ENCODE results near the gene LMBR1.
"Not testable (repeated sequence)": the region's sequence is repeated elsewhere in the genome, so short reads cannot be mapped to it uniquely, and the experiment has no call there.

The LMBR1 gene

DNA sequence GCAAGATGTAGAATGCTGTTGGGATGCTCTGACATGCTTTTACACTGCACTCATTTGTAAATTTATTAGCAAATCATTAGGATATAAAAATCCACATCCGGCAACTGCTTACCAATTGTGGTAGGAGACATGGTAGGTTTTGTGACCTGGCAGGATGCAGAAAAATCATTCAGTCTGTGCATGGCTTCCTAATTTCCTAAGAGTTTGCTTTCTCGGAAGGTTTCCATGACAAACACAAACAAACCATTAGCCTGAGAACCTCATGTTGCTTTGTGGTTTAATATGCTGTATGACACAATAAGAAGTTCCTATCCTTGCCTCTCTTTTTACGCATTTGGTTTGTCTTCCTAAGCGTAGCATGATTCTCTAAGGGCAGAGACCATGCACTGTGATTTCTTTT is 14.7 kb upstream of the LMBR1 start:
- DNase-seq (ENCODE audit: low read depth in 2 of 2, low spot score in 1 of 2): no peak

DNA sequence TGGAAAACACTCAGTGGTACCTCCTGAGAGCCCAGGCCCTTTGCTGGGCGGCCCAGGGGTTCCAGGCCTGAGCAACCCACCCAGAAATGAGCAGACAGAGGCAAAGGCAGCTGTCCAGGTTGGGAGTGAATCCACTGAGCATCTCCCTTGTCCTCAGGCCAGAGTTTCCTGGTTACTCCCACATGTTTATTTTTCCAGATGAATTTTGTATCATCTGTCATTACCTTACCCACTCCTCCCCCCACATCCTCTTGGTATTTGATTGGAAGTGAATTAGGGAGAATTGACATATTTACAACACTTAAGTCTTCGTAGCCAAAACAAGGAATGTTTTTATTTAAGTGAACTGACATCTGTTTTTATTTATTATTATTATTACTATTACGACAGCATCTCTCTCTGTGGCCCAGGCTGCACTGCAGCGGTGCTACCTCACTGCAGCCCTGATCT is 13.2 kb upstream of the LMBR1 start:
- DNase-seq (ENCODE audit: low read depth in 2 of 2, low spot score in 1 of 2): no peak

DNA sequence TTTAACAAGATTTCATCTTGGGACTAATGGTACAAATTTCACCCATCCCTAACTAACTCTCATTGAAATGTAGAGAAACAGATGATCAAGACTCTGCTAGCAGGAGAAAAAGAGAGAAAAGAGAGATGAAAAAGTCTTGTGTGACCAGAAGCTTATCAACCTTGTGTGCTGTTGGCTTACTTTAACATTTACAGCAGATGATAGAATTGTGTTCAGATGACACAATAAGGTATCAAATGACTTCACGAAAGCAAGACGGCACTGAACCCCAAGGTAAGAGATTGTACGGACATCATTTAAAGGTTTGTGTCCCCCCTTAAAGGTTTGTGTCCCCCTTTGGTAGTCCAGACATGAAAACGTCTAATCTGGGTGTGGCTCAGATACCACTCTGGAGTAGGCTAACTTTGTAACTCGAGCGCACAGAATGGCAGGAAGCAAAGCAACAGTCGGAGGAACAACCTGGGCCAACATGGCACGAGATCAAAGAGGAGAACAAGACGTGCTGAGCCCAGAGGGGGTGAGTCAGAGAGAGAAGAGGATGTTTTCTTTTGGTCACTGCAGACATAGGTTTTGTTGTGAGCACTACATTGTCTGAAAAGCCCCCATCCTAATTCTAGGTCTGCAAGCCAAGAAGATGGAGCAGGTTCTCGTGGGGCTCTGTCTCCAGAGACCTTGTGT is 10.4 kb upstream of the LMBR1 start:
- no peak for DNase-seq (ENCODE audit: low read depth in 2 of 2, low spot score in 1 of 2)

DNA sequence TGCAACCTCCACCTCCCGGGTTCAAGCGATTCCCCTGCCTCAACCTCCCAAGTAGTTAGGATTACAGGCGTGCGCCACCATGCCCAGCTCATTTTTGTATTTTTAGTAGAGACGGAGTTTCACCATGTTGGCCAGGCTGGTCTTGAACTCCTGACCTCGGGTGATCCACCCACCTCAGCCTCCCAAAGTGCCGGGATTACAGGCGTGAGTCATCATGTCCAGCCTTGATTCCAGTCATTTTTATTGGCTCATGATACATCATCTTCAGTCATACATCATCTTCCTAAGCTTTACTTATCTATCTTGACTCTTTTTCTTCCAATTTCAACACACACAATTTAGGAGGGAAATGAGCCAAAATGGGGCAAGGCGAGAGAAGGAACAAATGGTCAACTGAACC is 7.1 kb upstream of the LMBR1 start:
- not testable (repeated sequence) for DNase-seq (ENCODE audit: low read depth in 2 of 2, low spot score in 1 of 2)

DNA sequence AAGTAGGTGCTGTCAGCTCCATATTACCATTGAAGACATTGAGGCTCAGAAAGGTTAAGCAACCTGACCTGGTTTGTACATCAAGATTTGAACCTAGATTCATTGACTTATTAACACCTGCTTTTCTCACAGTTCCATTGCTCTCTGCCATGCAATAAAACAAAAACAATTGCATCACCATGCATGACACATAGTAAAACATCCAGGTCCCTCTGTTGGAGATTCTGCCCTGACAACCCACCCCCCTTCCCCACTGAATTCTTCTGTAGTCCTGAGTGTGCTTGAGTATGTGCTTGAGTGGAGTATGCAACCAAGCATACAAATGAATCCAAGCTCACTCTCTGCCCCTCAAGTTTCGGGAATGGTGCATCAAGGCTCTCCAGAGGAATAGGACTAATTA is 6.0 kb upstream of the LMBR1 start:
- DNase-seq (ENCODE audit: low read depth in 2 of 2, low spot score in 1 of 2): no peak

DNA sequence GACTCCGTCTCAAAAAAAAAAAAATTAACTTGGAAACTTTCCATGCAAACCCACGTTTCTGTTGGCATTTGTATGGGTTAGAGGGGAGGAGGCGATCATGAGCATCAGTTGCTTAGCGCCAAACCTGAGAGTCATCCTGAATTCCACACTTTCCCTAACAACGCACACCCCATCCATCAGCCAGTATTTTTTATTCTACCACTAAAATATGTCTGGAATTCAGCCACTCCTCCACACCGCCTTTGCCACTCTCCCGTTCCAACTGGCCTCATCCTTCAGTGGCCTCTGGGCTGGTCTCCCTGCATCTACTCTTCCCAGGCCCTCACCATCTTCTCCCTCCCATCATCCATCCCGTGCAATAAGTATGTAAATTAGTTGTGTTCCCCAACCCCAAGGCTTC is 4.7 kb upstream of the LMBR1 start:
- DNase-seq (ENCODE audit: low read depth in 2 of 2, low spot score in 1 of 2): no peak

DNA sequence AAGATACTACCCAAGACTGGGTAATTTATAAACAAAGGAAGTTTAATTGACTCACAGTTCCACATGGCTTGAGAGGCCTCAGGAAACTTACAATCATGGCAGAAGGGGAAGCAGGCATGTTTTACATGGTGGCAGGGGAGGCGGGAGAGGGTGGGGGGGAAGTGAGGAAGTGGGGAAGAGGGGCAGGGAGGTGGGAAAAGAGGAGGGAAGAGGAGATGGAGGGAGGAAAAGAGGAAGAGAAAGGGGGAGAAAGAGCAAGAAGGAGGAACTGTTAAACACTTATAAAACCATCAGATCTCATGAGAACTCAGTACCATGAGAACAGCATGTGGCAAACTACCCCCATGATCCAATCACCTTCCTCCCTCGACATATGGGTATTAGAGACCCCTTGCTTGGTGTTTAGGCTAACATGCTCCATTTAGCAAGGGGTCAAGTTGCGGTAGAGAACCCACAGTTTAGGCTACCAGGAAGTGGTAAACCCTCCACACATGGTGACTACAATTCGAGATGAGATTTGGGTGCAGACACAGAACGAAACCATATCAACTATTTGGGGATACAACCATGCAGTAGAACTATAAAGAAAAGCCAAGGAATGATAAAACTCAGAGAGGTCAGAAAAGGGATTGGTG is 3.5 kb upstream of the LMBR1 start:
- no peak for DNase-seq (ENCODE audit: low read depth in 2 of 2, low spot score in 1 of 2)

DNA sequence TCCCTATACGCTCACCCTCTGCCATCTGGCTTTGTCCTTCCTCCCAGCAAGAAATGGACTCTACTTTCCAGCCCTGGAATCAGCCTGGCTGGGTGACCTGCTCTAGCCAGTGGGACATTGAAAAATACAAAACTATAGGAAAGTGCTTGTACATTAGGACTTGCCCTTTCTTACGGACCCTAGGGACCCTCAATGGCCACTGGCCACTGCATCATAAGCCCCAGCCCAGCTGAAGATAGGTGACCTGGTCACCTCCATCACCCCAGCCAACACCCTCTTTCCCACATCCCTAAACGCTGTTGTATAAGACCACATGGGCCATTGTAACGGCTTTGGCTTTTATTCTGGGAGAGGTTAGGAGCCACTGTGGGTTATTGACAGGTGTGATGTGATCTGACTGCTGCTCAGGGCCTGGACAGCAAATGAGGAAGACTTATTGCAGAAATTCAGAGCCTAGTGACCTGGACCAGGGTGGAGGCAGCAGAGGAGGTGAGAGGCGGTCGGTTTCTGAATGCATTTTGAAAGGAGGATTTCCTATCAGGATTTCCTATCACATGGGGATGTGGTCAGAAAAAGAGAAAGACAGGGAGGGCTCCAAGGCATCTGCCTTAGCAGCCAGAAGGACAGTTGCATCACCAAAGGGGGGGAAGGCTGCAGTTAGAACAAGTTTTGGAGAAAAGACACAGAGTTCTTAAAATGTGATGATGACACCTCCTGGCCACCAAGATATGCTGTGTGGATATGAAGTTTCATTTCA is 2.2 kb upstream of the LMBR1 start:
- DNase-seq (ENCODE audit: low read depth in 2 of 2, low spot score in 1 of 2): no peak

DNA sequence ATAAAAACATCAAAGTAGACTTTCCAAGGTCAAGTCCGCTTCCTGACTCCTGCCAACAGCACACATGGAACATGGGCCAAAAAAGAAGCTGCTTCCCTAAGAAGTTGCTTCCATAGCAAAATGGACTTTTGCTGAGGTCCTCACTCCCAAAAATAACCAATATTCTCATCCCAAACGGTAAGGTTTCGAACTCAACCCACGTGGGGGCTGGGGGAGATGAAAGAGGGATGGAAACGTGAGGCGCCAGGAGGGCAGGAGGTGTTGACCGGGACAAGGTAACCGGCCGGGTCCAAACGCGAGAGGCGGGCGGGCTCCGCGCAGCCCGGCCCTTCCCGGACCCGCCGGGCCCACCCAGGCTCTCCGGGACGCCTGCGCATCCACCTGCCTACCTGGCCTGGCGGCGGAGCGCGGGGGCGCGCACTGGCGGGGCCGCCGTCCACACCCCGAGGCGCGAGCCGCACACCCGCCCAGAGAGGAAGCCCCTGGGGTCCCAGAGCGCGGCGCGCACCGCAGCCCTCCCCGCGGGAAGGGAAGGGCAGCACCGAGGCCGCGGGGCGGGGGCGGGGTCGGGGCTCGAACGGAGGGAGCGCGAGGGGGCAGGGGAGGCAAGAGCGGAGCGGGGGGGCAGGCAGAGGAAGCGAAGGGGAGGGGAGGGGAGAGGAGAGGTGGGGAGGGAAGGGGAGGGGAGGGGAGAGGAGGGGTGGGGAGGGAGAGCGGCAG is 742 bp downstream of the LMBR1 start:
- DNase-seq (ENCODE audit: low read depth in 2 of 2, low spot score in 1 of 2): peak; percentile 12 to 45

DNA sequence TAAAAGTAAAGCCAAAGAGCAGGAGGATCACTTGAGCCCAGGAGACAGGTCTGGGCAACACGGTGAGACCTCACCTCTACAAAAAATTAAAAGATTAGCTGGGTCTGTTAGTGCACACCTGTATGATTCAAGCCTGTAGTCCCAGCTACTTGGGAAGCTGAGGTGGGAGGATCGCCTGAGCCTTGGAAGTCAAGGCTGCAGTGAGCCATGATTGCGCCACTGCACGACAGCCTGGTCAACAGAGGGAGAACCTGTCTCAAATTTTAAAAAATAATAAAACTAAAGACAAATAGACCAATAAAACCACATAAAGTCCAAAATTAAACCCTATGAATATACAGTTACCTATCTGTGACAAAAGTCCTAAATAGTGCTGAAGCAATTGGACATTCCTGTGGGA is 3.2 kb downstream of the LMBR1 start:
- DNase-seq (ENCODE audit: low read depth in 2 of 2, low spot score in 1 of 2): no peak

DNA sequence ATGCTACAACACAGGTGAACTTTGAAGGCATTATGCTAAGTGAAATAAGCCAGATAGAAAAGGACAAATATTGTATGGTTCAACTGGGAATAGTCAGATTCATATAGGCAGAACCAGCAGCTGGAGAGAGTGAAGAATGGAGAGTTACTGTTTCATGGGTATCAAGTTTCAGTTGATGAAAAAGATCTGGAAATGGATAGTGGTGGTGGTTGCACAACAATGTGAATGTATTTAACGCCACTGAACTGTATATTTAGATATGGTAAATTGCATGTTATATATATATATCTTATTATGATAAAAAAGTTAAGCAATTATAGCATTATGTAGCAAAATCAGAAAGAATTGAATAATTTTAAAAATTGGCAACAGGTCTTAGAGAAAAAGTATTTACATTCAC is 3.9 kb downstream of the LMBR1 start:
- no peak for DNase-seq (ENCODE audit: low read depth in 2 of 2, low spot score in 1 of 2)

DNA sequence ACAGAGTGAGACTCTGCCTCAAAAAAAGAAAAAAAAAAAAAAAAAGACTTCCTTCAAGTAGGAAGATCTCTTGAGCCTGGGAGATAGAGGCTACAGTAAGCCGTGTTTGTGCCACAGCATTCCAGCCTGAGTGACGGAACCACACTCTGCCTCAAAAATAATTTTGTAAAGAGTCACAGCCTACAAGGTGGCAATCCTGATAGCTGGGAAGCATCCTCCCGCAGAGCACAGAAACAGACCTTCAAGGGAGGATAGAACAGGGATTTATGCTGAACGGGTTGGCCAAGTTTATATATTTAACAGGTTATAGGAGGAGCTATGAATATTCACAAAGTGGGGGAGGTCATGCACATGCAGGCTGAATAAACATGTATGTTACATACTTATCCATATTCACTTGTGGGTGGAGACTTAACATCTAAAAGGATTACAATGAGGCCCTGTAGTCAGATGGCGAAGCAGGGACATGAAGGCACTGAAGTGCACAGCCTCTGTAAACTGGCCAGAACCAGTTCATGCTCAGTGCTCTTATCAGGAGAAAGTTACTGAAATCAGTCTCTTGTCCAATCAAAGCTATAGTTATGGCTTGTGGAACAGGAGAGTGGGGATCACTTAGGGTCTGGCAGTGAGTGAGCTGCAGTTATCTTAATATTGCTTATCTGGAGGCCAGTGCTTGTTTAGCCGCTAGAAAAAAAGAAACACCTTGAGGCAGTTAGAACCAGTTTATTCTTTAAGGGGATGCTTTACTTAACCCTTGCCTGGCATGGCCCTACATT is 6.8 kb downstream of the LMBR1 start:
- DNase-seq (ENCODE audit: low read depth in 2 of 2, low spot score in 1 of 2): no peak

DNA sequence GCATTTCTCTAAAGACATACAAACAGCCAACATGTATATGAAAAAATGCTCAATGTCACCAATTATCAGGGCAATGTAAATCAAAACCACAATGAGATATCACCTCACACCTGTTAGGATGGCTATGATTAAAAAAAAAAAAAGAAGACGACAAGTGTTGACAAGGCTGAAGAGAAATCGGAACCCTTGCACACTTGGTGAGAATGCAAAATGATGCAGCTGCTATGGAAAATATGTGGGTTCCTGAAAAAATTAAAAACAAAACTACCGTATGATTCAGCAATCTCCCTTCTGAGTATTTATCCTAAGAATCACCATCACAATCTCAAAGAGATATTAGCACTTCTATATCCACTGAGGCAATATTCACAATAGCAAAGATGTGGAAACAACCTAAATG is 11.3 kb downstream of the LMBR1 start:
- no peak for DNase-seq (ENCODE audit: low read depth in 2 of 2, low spot score in 1 of 2)

DNA sequence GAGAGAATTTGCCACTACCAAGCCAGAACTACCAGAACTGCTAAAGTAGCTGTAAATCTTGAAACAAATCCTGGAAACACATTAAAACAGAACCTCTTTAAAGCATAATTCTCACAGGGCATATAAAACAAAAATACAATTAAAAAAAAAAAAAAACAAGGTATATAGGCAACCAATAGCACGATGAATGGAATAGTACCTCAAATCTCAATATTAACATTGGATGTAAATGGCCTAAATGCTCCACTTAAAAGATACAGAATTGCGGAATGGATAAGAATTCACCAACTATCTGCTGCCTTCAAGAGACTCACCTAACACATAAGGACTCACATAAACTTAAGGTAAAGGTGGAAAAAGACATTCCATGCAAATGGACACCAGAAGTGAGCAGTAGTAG is 17.2 kb downstream of the LMBR1 start:
- DNase-seq (ENCODE audit: low read depth in 2 of 2, low spot score in 1 of 2): no peak

DNA sequence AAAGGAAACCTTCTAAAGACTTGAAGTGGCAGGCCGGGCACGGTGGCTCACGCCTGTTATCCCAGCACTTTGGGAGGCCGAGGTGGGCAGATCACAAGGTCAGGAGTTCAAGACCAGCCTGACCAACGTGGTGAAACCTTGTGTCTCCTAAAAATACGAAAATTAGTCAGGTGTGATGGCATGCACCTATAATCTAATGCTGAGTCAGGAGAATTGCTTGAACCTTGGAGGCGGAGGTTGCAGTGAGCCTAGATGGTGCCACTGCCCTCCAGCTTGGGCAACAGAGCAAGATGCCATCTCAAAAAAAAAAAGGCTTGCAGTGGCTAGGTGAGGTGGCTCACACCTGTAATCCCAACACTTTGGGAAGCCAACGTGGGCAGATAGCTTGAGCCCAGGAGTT is 24.6 kb downstream of the LMBR1 start:
- not testable (repeated sequence) for DNase-seq (ENCODE audit: low read depth in 2 of 2, low spot score in 1 of 2)

DNA sequence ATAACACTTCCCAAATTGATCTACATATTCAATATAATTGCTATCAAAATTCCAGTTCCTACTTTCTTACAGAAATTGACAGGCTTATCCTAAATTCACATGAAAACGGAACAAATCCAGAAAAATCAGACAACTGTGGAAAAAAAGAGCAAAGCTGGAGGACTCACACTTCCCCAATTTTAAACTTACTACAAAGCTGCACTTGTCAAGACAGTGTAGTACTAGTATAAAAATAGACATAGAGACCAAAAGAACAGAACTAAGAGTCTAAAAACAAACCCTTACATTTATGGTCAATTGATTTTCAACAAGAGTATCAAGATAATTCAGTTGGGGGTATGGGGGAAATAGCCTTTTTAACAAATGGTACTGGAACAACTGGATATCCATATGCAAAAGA is 27.5 kb downstream of the LMBR1 start:
- no peak for DNase-seq (ENCODE audit: low read depth in 2 of 2, low spot score in 1 of 2)

DNA sequence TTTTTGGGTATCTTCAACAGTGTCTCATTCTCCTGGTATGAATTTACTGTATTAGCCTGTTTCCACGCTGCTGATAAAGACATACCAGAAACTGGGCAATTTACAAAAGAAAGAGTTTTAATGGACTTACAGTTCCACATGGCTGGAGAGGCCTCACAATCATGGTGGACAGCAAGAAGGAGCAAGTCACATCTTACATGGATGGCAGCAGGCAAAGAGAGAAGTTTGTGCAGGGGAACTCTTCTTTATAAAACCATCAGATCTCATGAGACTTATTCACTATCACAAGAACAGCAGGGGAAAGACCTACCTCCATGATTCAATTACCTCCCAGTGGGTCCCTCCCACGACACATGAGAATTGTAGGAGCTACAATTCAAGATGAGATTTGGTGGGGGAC is 31.0 kb downstream of the LMBR1 start:
- not testable (repeated sequence) for DNase-seq (ENCODE audit: low read depth in 2 of 2, low spot score in 1 of 2)

DNA sequence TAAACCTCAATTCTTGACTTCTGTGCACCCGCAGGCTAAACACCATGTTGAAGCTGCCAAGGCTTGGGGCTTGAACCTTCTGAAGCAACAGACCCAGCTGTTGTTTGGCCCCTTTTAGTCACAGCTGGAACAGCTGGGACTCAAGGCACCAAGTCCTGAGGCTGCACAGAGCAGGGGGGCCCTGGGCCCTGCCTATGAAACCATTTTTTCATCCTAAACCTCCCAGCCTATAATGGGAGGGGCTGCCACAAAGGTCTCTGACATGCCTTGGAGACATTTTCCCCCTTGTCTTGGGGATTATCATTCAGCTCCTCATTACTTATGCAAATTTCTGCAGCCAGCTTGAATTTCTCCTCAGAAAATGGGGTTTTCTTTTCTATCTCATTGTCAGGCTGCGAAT is 31.8 kb downstream of the LMBR1 start:
- no peak for DNase-seq (ENCODE audit: low read depth in 2 of 2, low spot score in 1 of 2)

DNA sequence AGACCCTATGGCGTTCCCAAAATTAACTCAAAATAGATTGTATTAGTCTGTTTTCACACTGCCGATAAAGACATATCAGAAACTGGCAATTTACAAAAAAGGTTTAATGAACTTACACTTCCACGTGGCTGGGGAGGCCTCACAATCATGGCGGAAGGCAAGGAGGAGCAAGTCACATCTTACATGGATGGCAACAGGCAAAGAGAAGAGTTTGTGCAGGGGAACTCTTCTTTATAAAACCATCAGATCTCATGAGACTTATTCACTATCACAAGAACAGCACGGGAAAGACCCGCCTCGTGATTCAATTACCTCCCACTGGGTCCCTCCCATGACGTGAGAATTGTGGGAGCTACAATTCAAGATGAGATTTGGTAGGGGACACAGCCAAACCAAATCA is 32.9 kb downstream of the LMBR1 start:
- DNase-seq (ENCODE audit: low read depth in 2 of 2, low spot score in 1 of 2): not testable (repeated sequence)

DNA sequence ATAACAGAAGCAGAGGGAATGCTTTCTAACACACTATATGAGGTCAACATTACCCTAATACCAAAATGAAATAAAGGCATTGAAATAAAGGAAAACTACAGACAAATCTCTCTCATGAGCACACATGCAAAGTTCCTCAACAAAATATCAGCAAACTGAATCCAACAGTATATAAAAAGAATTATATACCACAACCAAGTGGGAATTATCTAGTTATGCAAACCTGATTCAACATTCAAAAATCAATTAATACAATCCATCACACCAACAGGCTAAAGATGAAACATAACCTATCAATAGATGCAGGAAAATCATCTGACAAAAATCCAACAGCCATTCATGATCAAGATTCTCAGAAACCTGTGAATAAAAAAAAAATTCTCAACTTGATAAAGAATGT is 34.5 kb downstream of the LMBR1 start:
- DNase-seq (ENCODE audit: low read depth in 2 of 2, low spot score in 1 of 2): no peak

DNA sequence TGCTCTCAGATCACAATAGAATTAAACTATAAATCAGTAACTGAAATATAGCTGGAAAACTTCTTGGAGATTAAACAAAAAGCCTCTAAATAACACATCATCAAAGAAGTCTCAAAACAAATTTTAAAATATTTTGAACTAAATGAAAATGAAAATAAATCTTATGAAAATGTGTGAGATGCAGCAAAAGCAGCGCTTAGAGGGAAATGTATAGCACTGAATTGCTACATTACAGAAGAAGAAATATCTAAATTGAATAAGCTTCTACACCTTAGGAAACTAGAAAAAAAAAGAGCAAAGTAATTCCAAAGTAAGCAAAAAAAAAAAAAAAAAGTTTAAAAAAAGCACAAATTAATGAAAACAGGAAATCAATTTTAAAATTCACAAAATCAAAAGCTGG is 35.2 kb downstream of the LMBR1 start:
- no peak for DNase-seq (ENCODE audit: low read depth in 2 of 2, low spot score in 1 of 2)

Measured in stimulated activated CD8-positive, alpha-beta memory T cell treated with anti-CD3 and anti-CD28 coated beads, Interleukin-4, amount 100 ng/mL, for 4 hours (primary cell).